Kidney epithelial cell (primary cell): ENCODE results near the gene IVNS1ABP. TPM values are rescaled to one million over a fixed set of nuclear protein-coding genes. Genes with fewer than 3 reads are reported as not detected.
"Not testable (repeated sequence)": the region's sequence is repeated elsewhere in the genome, so short reads cannot be mapped to it uniquely, and the experiment has no call there.

Experiments used
- DNase-seq: peaks from one replicate; pipeline ENCODE4 v3.0.0-alpha.2; 2010; ENCODE audit warnings: low read depth
- H3K27me3 ChIP-seq: 2 replicates; pipeline ENCODE4 v1.6.0; 2011; ENCODE audit warnings: low read length; ENCODE audit not compliant: control insufficient read depth, insufficient read depth
- H3K36me3 ChIP-seq: 2 replicates; pipeline ENCODE4 v1.5.1; 2011; ENCODE audit warnings: low read length; ENCODE audit not compliant: control insufficient read depth, insufficient read depth
- H3K4me3 ChIP-seq: 2 replicates; pipeline ENCODE4 v1.5.1; 2011; ENCODE audit warnings: low read depth, mild to moderate bottlenecking, control low read depth, low read length
- CTCF ChIP-seq: IDR thresholded peaks from 2 replicates; pipeline ENCODE4 v1.5.1; 2011; ENCODE audit warnings: mild to moderate bottlenecking, moderate library complexity, low read length, control low read depth, inconsistent platforms; ENCODE audit not compliant: insufficient read depth, poor library complexity, severe bottlenecking
- total RNA-seq: library from RNA; depleted of rRNA; stranded (reverse); fragments of >200 nt; gene quantifications from 2 replicates; pipeline ENCODE4 v1.2.3, GENCODE V29; 2015

IVNS1ABP gene
- total RNA-seq, 1 donor from 2014 or later = 69.3 TPM

GRCh38 chr1:185263292-185263691 lies 53.8 kb downstream of the IVNS1ABP start:
- no peak for TF ChIP-seq CTCF
- no peaks in the 10 kb centered on the region for H3K27me3 ChIP-seq
- no peak overlapping the region for H3K4me3 ChIP-seq
- no peak for DNase-seq
- no peaks in the 10 kb centered on the region for H3K36me3 ChIP-seq

DNA sequence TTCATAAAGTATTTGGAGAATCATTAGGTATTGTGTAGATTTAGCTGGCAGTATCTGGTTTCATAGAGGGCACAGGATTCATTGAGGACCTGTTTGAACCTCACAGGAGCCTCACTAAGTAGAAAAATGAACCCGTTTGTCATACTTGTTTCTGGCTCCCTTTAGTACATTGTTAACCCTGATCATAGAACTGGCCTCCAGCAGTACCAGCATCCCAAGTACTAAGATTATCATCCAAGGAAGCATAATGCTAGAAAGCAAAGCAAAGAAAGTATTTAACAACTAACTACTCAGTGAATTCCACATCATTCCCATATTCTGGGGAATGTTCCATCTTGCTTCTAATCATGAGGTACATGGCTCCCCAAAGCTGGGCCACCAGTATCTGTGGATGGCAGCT lies 54.9 kb downstream of the IVNS1ABP start:
- Histone ChIP-seq H3K36me3 (no peaks in the 10 kb centered on the region), H3K4me3 (no peak overlapping the region), H3K27me3 (no peaks in the 10 kb centered on the region)
- no peak for TF ChIP-seq CTCF
- no peak for DNase-seq

- TF ChIP-seq CTCF = no peak
- Histone ChIP-seq H3K27me3 (no peaks in the 10 kb centered on the region), H3K36me3 (no peaks in the 10 kb centered on the region), H3K4me3 (no peak overlapping the region)
- no peak for DNase-seq
These were observed 56.4 kb downstream of the IVNS1ABP start for GRCh38 chr1:185260611-185261010.

GRCh38 chr1:185258676-185259075 lies 58.4 kb downstream of the IVNS1ABP start:
- DNase-seq = no peak
- Histone ChIP-seq H3K27me3 (no peaks in the 10 kb centered on the region), H3K36me3 (no peaks in the 10 kb centered on the region), H3K4me3 (no peak overlapping the region)
- no peak for TF ChIP-seq CTCF

DNA sequence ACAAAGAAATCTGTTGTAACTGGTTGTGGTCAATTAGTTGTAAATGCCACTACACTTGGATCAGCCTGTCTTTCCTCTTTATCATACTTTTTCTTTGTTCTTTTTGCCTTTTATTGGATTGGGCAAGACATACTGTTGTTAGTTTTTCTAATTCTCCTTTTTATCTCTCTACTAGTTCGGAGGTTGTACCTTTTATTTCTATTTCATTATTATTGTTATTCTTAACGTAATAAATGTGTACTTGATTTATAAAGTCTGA lies 59.2 kb downstream of the IVNS1ABP start:
- Histone ChIP-seq H3K36me3 (no peaks in the 10 kb centered on the region), H3K27me3 (no peaks in the 10 kb centered on the region), H3K4me3 (no peak overlapping the region)
- DNase-seq = peak; percentile 39
- TF ChIP-seq CTCF = no peak

DNA sequence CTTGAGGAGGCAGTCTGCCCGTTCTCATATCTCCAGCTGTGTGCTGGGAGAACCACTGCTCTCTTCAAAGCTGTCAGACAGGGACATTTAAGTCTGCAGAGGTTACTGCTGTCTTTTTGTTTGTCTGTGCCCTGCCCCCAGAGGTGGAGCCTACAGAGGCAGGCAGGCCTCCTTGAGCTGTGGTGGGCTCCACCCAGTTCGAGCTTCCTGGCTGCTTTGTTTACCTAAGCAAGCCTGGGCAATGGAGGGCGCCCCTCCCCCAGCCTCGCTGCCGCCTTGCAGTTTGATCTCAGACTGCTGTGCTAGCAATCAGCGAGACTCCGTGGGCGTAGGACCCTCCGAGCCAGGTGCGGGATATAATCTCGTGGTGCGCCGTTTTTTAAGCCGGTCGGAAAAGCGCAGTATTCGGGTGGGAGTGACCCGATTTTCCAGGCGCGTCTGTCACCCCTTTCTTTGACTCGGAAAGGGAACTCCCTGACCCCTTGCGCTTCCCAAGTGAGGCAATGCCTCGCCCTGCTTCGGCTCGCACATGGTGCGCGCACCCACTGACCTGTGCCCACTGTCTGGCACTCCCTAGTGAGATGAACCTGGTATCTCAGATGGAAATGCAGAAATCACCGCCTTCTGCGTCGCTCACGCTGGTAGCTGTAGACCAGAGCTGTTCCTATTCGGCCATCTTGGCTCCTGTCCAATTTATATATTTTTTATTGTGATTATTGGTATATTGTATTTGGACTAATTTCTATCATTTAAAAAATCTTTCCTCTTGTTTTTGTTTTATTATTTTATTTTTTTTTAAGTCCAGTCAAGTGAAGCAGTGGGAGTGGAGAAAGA lies 59.7 kb downstream of the IVNS1ABP start:
- not testable (repeated sequence) for DNase-seq, H3K27me3 ChIP-seq, H3K36me3 ChIP-seq, H3K4me3 ChIP-seq

- not testable (repeated sequence) for H3K27me3 ChIP-seq, H3K4me3 ChIP-seq, H3K36me3 ChIP-seq, DNase-seq
These were observed 61.4 kb downstream of the IVNS1ABP start for GRCh38 chr1:185255595-185255994.

GRCh38 chr1:185252404-185252803 lies 64.6 kb downstream of the IVNS1ABP start:
- H3K36me3 ChIP-seq, DNase-seq, H3K27me3 ChIP-seq, H3K4me3 ChIP-seq: not testable (repeated sequence)

GRCh38 chr1:185251928-185252327 lies 65.1 kb downstream of the IVNS1ABP start:
- not testable (repeated sequence) for DNase-seq, H3K36me3 ChIP-seq, H3K27me3 ChIP-seq, H3K4me3 ChIP-seq
